Measurements from ENCODE around the gene LMF2.

Gene LMF2

GRCh38 chr22:50500452-50500851 lies 7.0 kb downstream of the LMF2 start:
- no peak overlapping the region for H3K9ac ChIP-seq (ENCODE audit: low read length in 2 of 2)
- H3K9me3 ChIP-seq (ENCODE audit: control insufficient read depth in 2 of 2, low read length in 2 of 2): no peaks in the 10 kb centered on the region
- H3K36me3 ChIP-seq (ENCODE audit: control insufficient read depth in 2 of 2, insufficient read depth in 2 of 2, low read length in 2 of 2): peaks cover 8 to 18% of the 10 kb centered on the region in 2 donors
- H3K4me3 ChIP-seq (ENCODE audit: low read length in 2 of 2): no peak overlapping the region
- H3K27ac ChIP-seq (ENCODE audit: low read length): no peak overlapping the region
- peaks cover 4% of the 10 kb centered on the region for H3K4me1 ChIP-seq (ENCODE audit: control insufficient read depth, insufficient read depth, low read length)
- no peaks in the 10 kb centered on the region for H3K27me3 ChIP-seq (ENCODE audit: control insufficient read depth in 1 of 2, insufficient read depth in 2 of 2, low read length in 2 of 2)

GRCh38 chr22:50498322-50498890 lies 9.1 kb downstream of the LMF2 start:
- Histone ChIP-seq H3K27me3 (ENCODE audit: control insufficient read depth in 1 of 2, insufficient read depth in 2 of 2, low read length in 2 of 2) (no peaks in the 10 kb centered on the region), H3K4me1 (ENCODE audit: control insufficient read depth, insufficient read depth, low read length) (no peaks in the 10 kb centered on the region), H3K4me3 (ENCODE audit: low read length in 2 of 2) (no peak overlapping the region), H3K27ac (ENCODE audit: low read length) (no peak overlapping the region), H3K9me3 (ENCODE audit: control insufficient read depth in 2 of 2, low read length in 2 of 2) (no peaks in the 10 kb centered on the region), H3K36me3 (ENCODE audit: control insufficient read depth in 2 of 2, insufficient read depth in 2 of 2, low read length in 2 of 2) (peaks cover 2 to 12% of the 10 kb centered on the region in 2 donors), H3K9ac (ENCODE audit: low read length in 2 of 2) (no peak overlapping the region)

GRCh38 chr22:50497093-50497492 lies 10.4 kb downstream of the LMF2 start:
- H3K4me3 ChIP-seq (ENCODE audit: low read length in 2 of 2): no peak overlapping the region
- H3K27ac ChIP-seq (ENCODE audit: low read length): no peak overlapping the region
- H3K36me3 ChIP-seq (ENCODE audit: control insufficient read depth in 2 of 2, insufficient read depth in 2 of 2, low read length in 2 of 2): no peaks in the 10 kb centered on the region
- H3K9me3 ChIP-seq (ENCODE audit: control insufficient read depth in 2 of 2, low read length in 2 of 2): no peaks in the 10 kb centered on the region
- no peaks in the 10 kb centered on the region for H3K4me1 ChIP-seq (ENCODE audit: control insufficient read depth, insufficient read depth, low read length)
- H3K27me3 ChIP-seq (ENCODE audit: control insufficient read depth in 1 of 2, insufficient read depth in 2 of 2, low read length in 2 of 2): no peaks in the 10 kb centered on the region
- no peak overlapping the region for H3K9ac ChIP-seq (ENCODE audit: low read length in 2 of 2)

DNA sequence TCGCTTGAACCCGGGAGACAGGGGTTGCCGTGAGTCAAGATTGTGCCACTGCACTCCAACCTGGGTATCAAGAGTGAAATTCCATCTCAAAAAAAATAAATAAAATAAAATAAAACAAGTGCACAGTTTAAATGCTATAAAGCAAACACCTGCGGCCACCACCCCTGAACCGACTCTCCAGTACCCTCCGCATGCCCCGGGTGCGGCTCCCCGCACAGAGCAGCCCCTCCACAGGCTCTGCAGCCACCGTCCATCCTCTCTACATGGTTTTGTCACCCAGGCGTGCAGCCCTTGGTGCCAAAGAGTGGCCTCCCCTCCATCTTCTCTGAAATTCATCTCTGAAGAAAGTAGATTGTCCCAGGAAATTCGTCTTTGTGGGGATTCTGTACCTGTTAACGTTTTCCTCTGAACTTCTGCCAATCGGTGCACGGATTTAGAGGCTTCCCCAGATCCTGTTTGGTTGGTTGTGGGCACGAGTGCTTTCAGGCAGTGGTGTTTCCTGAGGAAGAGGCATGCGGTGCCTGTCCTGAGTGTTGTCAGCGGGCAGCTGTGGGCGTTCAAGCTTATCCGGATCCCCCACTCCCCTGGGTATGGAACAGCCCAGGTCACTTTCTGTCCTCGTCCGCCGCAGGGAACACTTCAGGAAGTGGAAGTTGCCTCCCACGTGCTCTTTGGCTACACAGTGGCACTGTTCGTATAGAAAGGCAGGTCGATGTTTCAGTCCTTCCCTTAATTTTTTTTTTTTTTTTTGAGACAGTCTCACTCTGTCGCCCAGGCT lies 16.8 kb downstream of the LMF2 start:
- peaks cover 5 to 9% of the 10 kb centered on the region in 2 donors for H3K27me3 ChIP-seq (ENCODE audit: control insufficient read depth in 1 of 2, insufficient read depth in 2 of 2, low read length in 2 of 2)
- no peaks in the 10 kb centered on the region for H3K36me3 ChIP-seq (ENCODE audit: control insufficient read depth in 2 of 2, insufficient read depth in 2 of 2, low read length in 2 of 2)
- no peak overlapping the region for H3K4me3 ChIP-seq (ENCODE audit: low read length in 2 of 2)
- H3K4me1 ChIP-seq (ENCODE audit: control insufficient read depth, insufficient read depth, low read length): no peaks in the 10 kb centered on the region
- no peak overlapping the region for H3K9ac ChIP-seq (ENCODE audit: low read length in 2 of 2)
- no peaks in the 10 kb centered on the region for H3K9me3 ChIP-seq (ENCODE audit: control insufficient read depth in 2 of 2, low read length in 2 of 2)
- no peak overlapping the region for H3K27ac ChIP-seq (ENCODE audit: low read length)

DNA sequence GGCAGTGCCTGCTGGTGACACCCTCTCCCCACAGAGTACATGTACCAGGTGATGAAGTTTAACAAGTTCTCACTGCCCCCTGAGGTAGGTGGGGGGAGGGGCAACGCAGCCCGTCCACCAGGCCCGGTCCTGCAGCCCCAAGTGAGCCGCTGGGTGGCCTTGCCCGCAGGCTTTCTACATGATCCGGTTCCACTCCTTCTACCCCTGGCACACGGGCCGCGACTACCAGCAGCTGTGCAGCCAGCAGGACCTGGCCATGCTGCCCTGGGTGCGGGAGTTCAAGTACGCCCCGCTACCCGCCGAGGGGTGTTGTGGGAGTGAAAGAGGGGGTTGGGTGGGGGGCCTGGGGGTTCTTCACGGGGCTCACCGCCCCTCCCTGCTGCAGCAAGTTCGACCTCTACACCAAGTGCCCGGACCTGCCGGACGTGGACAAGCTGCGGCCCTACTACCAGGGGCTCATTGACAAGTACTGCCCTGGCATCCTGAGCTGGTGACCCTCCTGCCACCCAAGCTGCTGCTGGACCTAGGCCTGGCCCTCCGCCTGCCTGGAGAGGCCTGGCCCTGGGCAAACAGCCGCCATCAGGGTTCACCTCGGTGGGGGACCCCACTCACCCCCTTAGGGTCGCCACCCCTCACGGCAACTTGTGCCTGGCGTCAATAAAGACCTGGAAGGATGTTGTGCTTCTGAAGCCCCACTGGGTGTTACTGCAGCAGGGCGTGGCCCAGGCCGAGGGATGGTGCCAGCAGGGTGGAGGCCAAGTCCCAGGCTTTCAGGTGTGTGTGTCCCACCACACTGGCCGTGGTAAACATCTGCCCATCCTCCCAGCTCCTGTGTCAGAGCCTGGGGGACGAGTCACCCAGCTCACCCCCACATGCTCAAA lies 17.9 kb downstream of the LMF2 start:
- Histone ChIP-seq H3K9ac (ENCODE audit: low read length in 2 of 2) (no peak overlapping the region), H3K4me1 (ENCODE audit: control insufficient read depth, insufficient read depth, low read length) (no peaks in the 10 kb centered on the region), H3K9me3 (ENCODE audit: control insufficient read depth in 2 of 2, low read length in 2 of 2) (no peaks in the 10 kb centered on the region), H3K27me3 (ENCODE audit: control insufficient read depth in 1 of 2, insufficient read depth in 2 of 2, low read length in 2 of 2) (peaks cover 10 to 11% of the 10 kb centered on the region in 2 donors), H3K4me3 (ENCODE audit: low read length in 2 of 2) (no peak overlapping the region), H3K27ac (ENCODE audit: low read length) (no peak overlapping the region), H3K36me3 (ENCODE audit: control insufficient read depth in 2 of 2, insufficient read depth in 2 of 2, low read length in 2 of 2) (no peaks in the 10 kb centered on the region)

DNA sequence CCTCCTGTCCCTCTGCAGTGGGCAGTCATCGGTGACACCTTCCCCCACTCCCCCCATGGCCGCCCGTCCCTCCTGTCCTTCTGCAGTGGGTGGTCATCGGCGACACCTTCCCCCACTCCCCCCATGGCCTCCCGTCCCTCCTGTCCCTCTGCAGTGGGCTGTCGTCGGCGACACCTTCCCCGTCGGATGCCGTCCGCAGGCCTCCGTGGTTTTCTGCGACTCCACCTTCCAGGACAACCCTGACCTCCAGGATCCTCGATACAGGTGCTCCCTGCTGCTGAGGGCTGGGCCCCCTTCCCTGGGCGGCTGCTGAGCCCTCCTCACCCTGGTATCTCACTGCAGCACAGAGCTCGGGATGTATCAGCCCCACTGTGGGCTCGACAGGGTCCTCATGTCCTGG lies 18.6 kb downstream of the LMF2 start:
- no peaks in the 10 kb centered on the region for H3K36me3 ChIP-seq (ENCODE audit: control insufficient read depth in 2 of 2, insufficient read depth in 2 of 2, low read length in 2 of 2)
- H3K9me3 ChIP-seq (ENCODE audit: control insufficient read depth in 2 of 2, low read length in 2 of 2): no peaks in the 10 kb centered on the region
- no peaks in the 10 kb centered on the region for H3K4me1 ChIP-seq (ENCODE audit: control insufficient read depth, insufficient read depth, low read length)
- no peak overlapping the region for H3K9ac ChIP-seq (ENCODE audit: low read length in 2 of 2)
- H3K27me3 ChIP-seq (ENCODE audit: control insufficient read depth in 1 of 2, insufficient read depth in 2 of 2, low read length in 2 of 2): peaks cover 14 to 17% of the 10 kb centered on the region in 2 donors
- H3K4me3 ChIP-seq (ENCODE audit: low read length in 2 of 2): no peak overlapping the region
- no peak overlapping the region for H3K27ac ChIP-seq (ENCODE audit: low read length)

DNA sequence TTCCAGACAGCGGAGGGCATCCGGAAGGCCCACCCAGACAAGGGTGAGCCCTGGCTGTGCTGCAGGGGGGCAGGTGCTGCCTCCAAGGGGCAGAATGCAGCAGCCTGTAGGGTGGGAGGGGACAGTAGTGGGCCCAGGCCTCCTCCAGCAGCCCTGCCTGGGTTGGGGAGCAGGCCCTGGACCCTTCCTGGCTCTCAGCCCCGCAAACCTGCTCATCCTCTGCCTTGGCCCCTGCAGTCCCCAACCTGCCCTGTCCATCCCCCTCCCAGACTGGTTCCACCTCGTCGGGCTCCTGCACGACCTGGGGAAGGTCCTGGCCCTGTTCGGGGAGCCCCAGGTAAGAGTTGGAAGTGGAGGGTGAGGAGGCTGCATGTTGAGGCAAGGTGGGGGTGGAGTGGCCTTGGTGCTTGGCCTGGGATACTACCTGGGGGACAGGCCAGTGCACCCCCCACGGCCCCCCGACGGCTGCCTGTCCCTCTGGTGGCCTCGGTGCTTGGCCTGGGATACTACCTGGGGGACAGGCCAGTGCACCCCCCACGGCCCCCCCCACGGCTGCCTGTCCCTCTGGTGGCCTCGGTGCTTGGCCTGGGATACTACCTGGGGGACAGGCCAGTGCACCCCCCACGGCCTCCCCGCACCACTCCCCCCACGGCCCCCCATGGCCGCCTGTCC lies 19.4 kb downstream of the LMF2 start:
- Histone ChIP-seq H3K36me3 (ENCODE audit: control insufficient read depth in 2 of 2, insufficient read depth in 2 of 2, low read length in 2 of 2) (no peaks in the 10 kb centered on the region), H3K27ac (ENCODE audit: low read length) (no peak overlapping the region), H3K27me3 (ENCODE audit: control insufficient read depth in 1 of 2, insufficient read depth in 2 of 2, low read length in 2 of 2) (peaks cover 18 to 24% of the 10 kb centered on the region in 2 donors), H3K4me1 (ENCODE audit: control insufficient read depth, insufficient read depth, low read length) (no peaks in the 10 kb centered on the region), H3K9me3 (ENCODE audit: control insufficient read depth in 2 of 2, low read length in 2 of 2) (no peaks in the 10 kb centered on the region), H3K4me3 (ENCODE audit: low read length in 2 of 2) (no peak overlapping the region), H3K9ac (ENCODE audit: low read length in 2 of 2) (no peak overlapping the region)

GRCh38 chr22:50487290-50488005 lies 20.1 kb downstream of the LMF2 start:
- Histone ChIP-seq H3K36me3 (ENCODE audit: control insufficient read depth in 2 of 2, insufficient read depth in 2 of 2, low read length in 2 of 2) (no peaks in the 10 kb centered on the region), H3K27ac (ENCODE audit: low read length) (no peak overlapping the region), H3K4me3 (ENCODE audit: low read length in 2 of 2) (no peak overlapping the region), H3K9ac (ENCODE audit: low read length in 2 of 2) (no peak overlapping the region), H3K27me3 (ENCODE audit: control insufficient read depth in 1 of 2, insufficient read depth in 2 of 2, low read length in 2 of 2) (peaks cover 24 to 31% of the 10 kb centered on the region in 2 donors), H3K9me3 (ENCODE audit: control insufficient read depth in 2 of 2, low read length in 2 of 2) (no peaks in the 10 kb centered on the region), H3K4me1 (ENCODE audit: control insufficient read depth, insufficient read depth, low read length) (no peaks in the 10 kb centered on the region)

DNA sequence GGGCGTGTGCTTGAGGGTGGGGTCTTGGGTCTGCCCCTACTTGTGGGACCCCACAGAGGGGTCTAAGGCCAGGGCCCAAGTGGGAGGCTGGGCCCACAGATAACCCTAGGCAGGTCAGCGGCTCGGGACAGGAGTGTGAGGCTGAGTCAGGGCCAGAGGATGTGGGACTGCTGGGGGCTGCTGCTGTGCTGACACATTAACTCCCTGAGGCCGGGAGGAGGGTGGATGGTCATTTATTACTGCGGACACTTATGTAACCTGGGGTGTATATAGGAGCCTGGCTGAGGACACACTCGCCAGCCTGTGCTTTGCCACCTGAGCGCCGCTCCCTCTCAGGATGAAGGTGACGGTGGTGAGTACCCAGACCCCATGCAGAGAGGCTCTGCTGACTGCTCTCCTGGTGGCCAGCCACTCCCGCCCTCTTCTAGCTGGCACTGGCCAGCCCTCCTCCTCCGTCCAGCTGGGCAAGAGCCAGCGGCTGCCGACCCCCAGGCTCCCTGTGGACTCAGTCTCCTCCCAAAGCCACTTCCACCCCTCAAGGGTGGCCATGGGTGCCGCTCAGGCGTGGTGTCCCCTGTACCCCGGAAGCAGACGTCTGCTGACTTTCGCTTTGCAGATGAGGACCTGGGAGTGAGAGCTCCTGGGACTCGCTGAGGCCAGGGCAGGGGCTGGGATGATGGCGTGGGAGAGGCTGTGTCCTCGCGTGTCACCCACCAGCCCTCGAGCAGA lies 20.8 kb downstream of the LMF2 start, which contains the start of gene MIOX:
TSS of gene MIOX (plus strand) at position 299 of the 729 bp plus-strand sequence. CDS start at position 338, 39 bp downstream.
- Histone ChIP-seq H3K36me3 (ENCODE audit: control insufficient read depth in 2 of 2, insufficient read depth in 2 of 2, low read length in 2 of 2) (no peaks in the 10 kb centered on the region), H3K9ac (ENCODE audit: low read length in 2 of 2) (no peak within 1 kb of the TSS), H3K4me1 (ENCODE audit: control insufficient read depth, insufficient read depth, low read length) (peaks cover 7% of the 10 kb centered on the region), H3K4me3 (ENCODE audit: low read length in 2 of 2) (no peak within 1 kb of the TSS), H3K27ac (ENCODE audit: low read length) (no peak within 1 kb of the TSS), H3K9me3 (ENCODE audit: control insufficient read depth in 2 of 2, low read length in 2 of 2) (no peaks in the 10 kb centered on the region), H3K27me3 (ENCODE audit: control insufficient read depth in 1 of 2, insufficient read depth in 2 of 2, low read length in 2 of 2) (peaks cover 31 to 39% of the 10 kb centered on the region in 2 donors)

Data from stomach smooth muscle (tissue), 2 donors.